Gastrocnemius medialis (tissue), 4 donors: ENCODE results near the gene PIK3C3. TPM values are rescaled to one million over a fixed set of nuclear protein-coding genes. Genes with fewer than 3 reads are reported as not detected.

Source experiments
- ATAC-seq, 2 donors: fragments of 150-250 bp; one replicate each; pipeline ENCODE4 v1.9.1; 2016
- DNase-seq, 2 donors: peaks; one replicate each; pipeline ENCODE4 v3.0.0-alpha.2; 2019
- H3K27ac ChIP-seq, 4 donors: fragments of 200-600 bp; sonication (generic); 1 replicate in 1 of 4; 2 replicates in 3 of 4; pipeline ENCODE4 v1.5.1; 2016 to 2018; ENCODE audit warnings: mild to moderate bottlenecking in 2 of 4, moderate library complexity in 1 of 4
- H3K27me3 ChIP-seq, 3 donors: fragments of 200-600 bp; sonication (generic) in 2 of 3; 1 replicate in 1 of 3; 2 replicates in 2 of 3; pipeline versions ENCODE4 v1.5.1 to v1.6.0; 2016 to 2019; ENCODE audit warnings: mild to moderate bottlenecking in 1 of 3, moderate library complexity in 1 of 3
- H3K36me3 ChIP-seq, 2 donors: fragments of 200-600 bp; sonication (generic) in 1 of 2; one replicate each; pipeline ENCODE4 v1.5.1; 2017 to 2018
- H3K4me1 ChIP-seq, 2 donors: fragments of 200-600 bp; sonication (generic) in 1 of 2; one replicate each; pipeline ENCODE4 v1.5.1; 2016 to 2017; ENCODE audit warnings: mild to moderate bottlenecking in 2 of 2
- H3K4me3 ChIP-seq, 4 donors: fragments of 200-600 bp; sonication (generic) in 3 of 4; 1 replicate in 1 of 4; 2 replicates in 3 of 4; pipeline ENCODE4 v1.5.1; 2016 to 2019; ENCODE audit warnings: mild to moderate bottlenecking in 2 of 4
- H3K9me3 ChIP-seq, 3 donors: fragments of 200-600 bp; sonication (generic) in 2 of 3; 1 replicate in 1 of 3; 2 replicates in 2 of 3; pipeline ENCODE4 v1.5.1; 2016 to 2019
- CTCF ChIP-seq, 5 experiments: fragments of 450-650 bp in 3 of 5; fragments of 200-600 bp in 2 of 5; sonication (generic) in 2 of 5; IDR thresholded peaks in 4 of 5; conservative IDR thresholded peaks in 1 of 5; 1 replicate in 4 of 5; 2 replicates in 1 of 5; pipeline ENCODE4 v1.5.1; 2016 to 2019; ENCODE audit warnings: antibody characterized with exemption in 5 of 5, mild to moderate bottlenecking in 3 of 5, moderate library complexity in 3 of 5
- POLR2A ChIP-seq, 2 donors: fragments of 450-650 bp; IDR thresholded peaks; one replicate each; pipeline ENCODE4 v1.6.1; 2017; ENCODE audit warnings: antibody characterized with exemption in 2 of 2, mild to moderate bottlenecking in 2 of 2, moderate library complexity in 2 of 2
- in situ Hi-C, 4 donors: fragments of 200-750 bp; cut with MboI; loops; one replicate each; pipeline versions ENCODE4 v1.15.0 to v1.8.0; 2017; ENCODE audit warnings: low sequenced_read_pairs in 4 of 4
- intact Hi-C: fragments of 100-400 bp; cut with DNase I; formaldehyde crosslinking; loops from one replicate; pipeline ENCODE4 v1.15.1; 2023; ENCODE audit warnings: low total_unique reads
- total RNA-seq, 4 donors: library from RNA; depleted of rRNA; stranded (reverse); fragments of >200 nt; gene quantifications; one replicate each; pipeline versions ENCODE4 v1.1.0 to v1.2.3, GENCODE V29; 2016

PIK3C3 gene
- total RNA-seq, 4 donors from 2014 or later = 21.7 to 38.6 (median 29.6) TPM

- DNase-seq = no peak
- Histone ChIP-seq H3K27me3 (no peaks in the 10 kb centered on the region), H3K9me3 (no peaks in the 10 kb centered on the region), H3K36me3 (peaks cover 0 to 6% of the 10 kb centered on the region in 2 donors), H3K4me3 (no peak overlapping the region), H3K27ac (no peak overlapping the region), H3K4me1 (no peaks in the 10 kb centered on the region)
- ATAC-seq = no peak
- no peak for TF ChIP-seq POLR2A (IDR thresholded peaks at IDR 0.05)
- in situ Hi-C loops (no loop called here), intact Hi-C loops (no loop called here)
Observed at GRCh38 chr18:41973983-41974382, 18.9 kb downstream of the PIK3C3 start.

GRCh38 chr18:41974796-41975201 lies 19.8 kb downstream of the PIK3C3 start:
- H3K27ac ChIP-seq = no peak overlapping the region
- ATAC-seq = no peak

GRCh38 chr18:41975284-41975683 lies 20.2 kb downstream of the PIK3C3 start:
- peaks cover 0 to 6% of the 10 kb centered on the region in 2 donors for H3K36me3 ChIP-seq
- DNase-seq = no peak
- no peaks in the 10 kb centered on the region for H3K27me3 ChIP-seq
- intact Hi-C loops = no loop called here
- in situ Hi-C loops = no loop called here
- TF ChIP-seq POLR2A (IDR thresholded peaks at IDR 0.05) (no peak), CTCF (IDR thresholded peaks at IDR 0.05 in 4 of 5, conservative IDR thresholded peaks at IDR 0.05 in 1 of 5) (no peak)
- no peak overlapping the region for H3K4me3 ChIP-seq
- H3K27ac ChIP-seq = no peak overlapping the region
- ATAC-seq = no peak
- no peaks in the 10 kb centered on the region for H3K9me3 ChIP-seq
- H3K4me1 ChIP-seq = no peaks in the 10 kb centered on the region

More at GRCh38 chr18:41974796-41975201, 19.8 kb downstream of the PIK3C3 start:
- Histone ChIP-seq H3K27me3 (no peaks in the 10 kb centered on the region), H3K4me1 (no peaks in the 10 kb centered on the region), H3K36me3 (peaks cover 0 to 6% of the 10 kb centered on the region in 2 donors), H3K4me3 (no peak overlapping the region), H3K9me3 (no peaks in the 10 kb centered on the region)
- intact Hi-C loops (no loop called here), in situ Hi-C loops (no loop called here)
- DNase-seq = no peak
- TF ChIP-seq CTCF (IDR thresholded peaks at IDR 0.05 in 4 of 5, conservative IDR thresholded peaks at IDR 0.05 in 1 of 5) (no peak), POLR2A (IDR thresholded peaks at IDR 0.05) (no peak)

- Histone ChIP-seq H3K27ac (no peak overlapping the region), H3K4me3 (no peak overlapping the region), H3K4me1 (no peaks in the 10 kb centered on the region), H3K36me3 (no peaks in the 10 kb centered on the region), H3K27me3 (no peaks in the 10 kb centered on the region), H3K9me3 (no peaks in the 10 kb centered on the region)
- TF ChIP-seq POLR2A (IDR thresholded peaks at IDR 0.05) = no peak
- no peak for TF ChIP-seq CTCF (IDR thresholded peaks at IDR 0.05 in 4 of 5, conservative IDR thresholded peaks at IDR 0.05 in 1 of 5)
- in situ Hi-C loops = no loop called here
- intact Hi-C loops = no loop called here
- ATAC-seq (no peak), DNase-seq (no peak)
Observed at GRCh38 chr18:41977233-41977632, 22.2 kb downstream of the PIK3C3 start.

GRCh38 chr18:41982942-41983660 lies 28.1 kb downstream of the PIK3C3 start:
- no peak for ATAC-seq
- H3K4me3 ChIP-seq = no peak overlapping the region
- no peak for TF ChIP-seq CTCF (IDR thresholded peaks at IDR 0.05 in 4 of 5, conservative IDR thresholded peaks at IDR 0.05 in 1 of 5)
- no peak for TF ChIP-seq POLR2A (IDR thresholded peaks at IDR 0.05)
- no peaks in the 10 kb centered on the region for H3K4me1 ChIP-seq
- in situ Hi-C loops (no loop called here), intact Hi-C loops (no loop called here)
- no peak overlapping the region for H3K27ac ChIP-seq
- no peaks in the 10 kb centered on the region for H3K27me3 ChIP-seq
- H3K36me3 ChIP-seq = peaks cover 0 to 2% of the 10 kb centered on the region in 2 donors
- no peaks in the 10 kb centered on the region for H3K9me3 ChIP-seq
- no peak for DNase-seq
